22Rv1 (cell line): ENCODE data around the gene PRKCE.

Source experiments
- ZFX ChIP-seq: fragments of 450-650 bp; IDR thresholded peaks from 2 replicates; pipeline ENCODE4 v1.6.1; 2017; ENCODE audit warnings: antibody characterized with exemption, borderline replicate concordance
- TF ChIP-seq, protein P1 (sequence below): fragments of 450-650 bp; IDR thresholded peaks from 2 replicates; pipeline ENCODE4 v1.5.1; 2017; ENCODE audit warnings: mild to moderate bottlenecking

DNA sequence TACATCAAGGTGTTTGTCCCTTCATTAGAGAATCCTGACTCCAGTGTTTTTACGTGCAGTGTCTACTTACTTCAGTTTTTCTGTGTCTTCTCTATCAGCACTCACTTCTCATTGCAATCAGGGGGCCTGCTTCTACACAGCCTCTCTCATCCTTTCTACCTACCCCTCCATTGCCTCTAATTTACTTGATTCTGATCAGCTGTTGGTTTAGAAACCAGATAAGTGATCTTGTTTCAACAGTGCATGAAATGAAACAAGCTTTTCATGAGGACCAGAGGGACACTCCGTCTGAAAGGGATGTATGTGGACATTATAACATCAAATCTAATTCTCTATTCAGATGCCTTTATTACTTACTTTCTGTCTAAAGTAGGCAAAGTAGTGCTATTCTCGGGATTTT is 136.9 kb downstream of the PRKCE start:
- TF ChIP-seq, protein P1, sequence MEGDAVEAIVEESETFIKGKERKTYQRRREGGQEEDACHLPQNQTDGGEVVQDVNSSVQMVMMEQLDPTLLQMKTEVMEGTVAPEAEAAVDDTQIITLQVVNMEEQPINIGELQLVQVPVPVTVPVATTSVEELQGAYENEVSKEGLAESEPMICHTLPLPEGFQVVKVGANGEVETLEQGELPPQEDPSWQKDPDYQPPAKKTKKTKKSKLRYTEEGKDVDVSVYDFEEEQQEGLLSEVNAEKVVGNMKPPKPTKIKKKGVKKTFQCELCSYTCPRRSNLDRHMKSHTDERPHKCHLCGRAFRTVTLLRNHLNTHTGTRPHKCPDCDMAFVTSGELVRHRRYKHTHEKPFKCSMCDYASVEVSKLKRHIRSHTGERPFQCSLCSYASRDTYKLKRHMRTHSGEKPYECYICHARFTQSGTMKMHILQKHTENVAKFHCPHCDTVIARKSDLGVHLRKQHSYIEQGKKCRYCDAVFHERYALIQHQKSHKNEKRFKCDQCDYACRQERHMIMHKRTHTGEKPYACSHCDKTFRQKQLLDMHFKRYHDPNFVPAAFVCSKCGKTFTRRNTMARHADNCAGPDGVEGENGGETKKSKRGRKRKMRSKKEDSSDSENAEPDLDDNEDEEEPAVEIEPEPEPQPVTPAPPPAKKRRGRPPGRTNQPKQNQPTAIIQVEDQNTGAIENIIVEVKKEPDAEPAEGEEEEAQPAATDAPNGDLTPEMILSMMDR: no peak
- TF ChIP-seq ZFX: no peak
